Upper lobe of left lung (tissue), 6 donors: ENCODE measurements around the gene GAN. TPM values are rescaled to one million over a fixed set of nuclear protein-coding genes. Genes with fewer than 3 reads are reported as not detected.
A peak's percentile ranks its signal among the peaks of the same experiment; 100 is the strongest.

Experiments
- ATAC-seq, 2 donors: fragments of 200-7000 bp; cut with Tn5 transposase; one replicate each; pipeline ENCODE4 v1.9.1; 2022; ENCODE audit warnings: mild to moderate bottlenecking in 2 of 2, moderate library complexity in 2 of 2; ENCODE audit not compliant: low FRiP score in 2 of 2
- DNase-seq, 2 donors: peaks; one replicate each; pipeline ENCODE4 v3.0.0-alpha.2; 2019 to 2020
- H3K27ac ChIP-seq, 4 donors: fragments of 200-600 bp; sonication (generic); one replicate each; pipeline ENCODE4 v1.5.1; 2016 to 2019
- H3K27me3 ChIP-seq, 4 donors: fragments of 200-600 bp; sonication (generic); one replicate each; pipeline ENCODE4 v1.5.1; 2017 to 2019
- H3K36me3 ChIP-seq, 4 donors: fragments of 200-600 bp; sonication (generic); one replicate each; pipeline ENCODE4 v1.5.1; 2016 to 2019
- H3K4me1 ChIP-seq, 4 donors: fragments of 200-600 bp; sonication (generic); one replicate each; pipeline ENCODE4 v1.5.1; 2018 to 2019
- H3K4me3 ChIP-seq, 4 donors: fragments of 200-600 bp; sonication (generic); one replicate each; pipeline ENCODE4 v1.5.1; 2017 to 2019; ENCODE audit warnings: mild to moderate bottlenecking in 2 of 4, moderate library complexity in 1 of 4
- H3K9me3 ChIP-seq, 4 donors: fragments of 200-600 bp; sonication (generic); one replicate each; pipeline ENCODE4 v1.5.1; 2018 to 2019
- CTCF ChIP-seq, 6 experiments: fragments of 450-650 bp in 4 of 6; fragments of 200-600 bp in 2 of 6; sonication (generic) in 2 of 6; IDR thresholded peaks; one replicate each; pipeline ENCODE4 v1.5.1; 2016 to 2019; ENCODE audit warnings: antibody characterized with exemption in 6 of 6
- EP300 ChIP-seq, 4 donors: sonication (generic); formaldehyde crosslinking; IDR thresholded peaks; one replicate each; pipeline ENCODE4 v1.5.1; 2017; ENCODE audit warnings: antibody characterized with exemption in 4 of 4, control low read depth in 2 of 4
- POLR2A ChIP-seq, 4 donors: fragments of 450-650 bp; IDR thresholded peaks; one replicate each; pipeline ENCODE4 v1.5.1; 2016 to 2017; ENCODE audit warnings: antibody characterized with exemption in 4 of 4, mild to moderate bottlenecking in 2 of 4
- POLR2AphosphoS5 ChIP-seq, 2 donors: sonication (generic); formaldehyde crosslinking; IDR thresholded peaks; one replicate each; pipeline ENCODE4 v1.5.1; 2017; ENCODE audit warnings: antibody characterized with exemption in 2 of 2
- WGBS, 2 donors: methylation state at CpG; one replicate each; pipeline ENCODE4 v1.1.5; 2017 to 2018; 5-methylcytosine and 5-hydroxymethylcytosine counted together
- total RNA-seq, 6 donors: library from RNA; depleted of rRNA in 4 of 6; stranded (reverse); fragments of >200 nt in 4 of 6; gene quantifications; one replicate each; pipeline versions ENCODE4 v1.1.0 to v1.2.1, GENCODE V29; 2016 to 2021
- donor health status: DM: no; HTN: no; CAD: no; lungs with moderate emphysema.
- donor health status: DM: no; HTN: yes; CAD: no; lungs with severe emphysema.

The GAN gene
- total RNA-seq, 6 donors from 2014 or later, result 3.3 to 8.4 (median 5.9) TPM

- no peaks in the 10 kb centered on the region for H3K4me1 ChIP-seq
- 81 to 84% methylated on average over 7 of the region's 7 CpGs for WGBS, 2 donors
- DNase-seq, result no peak
- no peak for TF ChIP-seq POLR2A (IDR thresholded peaks at IDR 0.05)
- no peak for TF ChIP-seq CTCF (IDR thresholded peaks at IDR 0.05)
- TF ChIP-seq EP300 (IDR thresholded peaks at IDR 0.05), result no peak
- no peak for TF ChIP-seq POLR2AphosphoS5 (IDR thresholded peaks at IDR 0.05)
- H3K4me3 ChIP-seq, result no peak overlapping the region
- H3K9me3 ChIP-seq, result no peaks in the 10 kb centered on the region
- no peaks in the 10 kb centered on the region for H3K27me3 ChIP-seq
- no peak for ATAC-seq
- H3K36me3 ChIP-seq, result peaks cover 0 to 24% (median 9%) of the 10 kb centered on the region in 4 donors
- no peak overlapping the region for H3K27ac ChIP-seq
These were observed 62.1 kb downstream of the GAN start for GRCh38 chr16:81376880-81377279.

GRCh38 chr16:81378049-81378448, 63.3 kb downstream of the GAN start:
- WGBS, 2 donors, result 96% methylated on average over 4 of the region's 4 CpGs
- H3K36me3 ChIP-seq, result peaks cover 0 to 21% (median 9%) of the 10 kb centered on the region in 4 donors
- H3K27me3 ChIP-seq, result no peaks in the 10 kb centered on the region
- no peaks in the 10 kb centered on the region for H3K9me3 ChIP-seq
- no peak overlapping the region for H3K4me3 ChIP-seq
- ATAC-seq (no peak), DNase-seq (no peak)
- TF ChIP-seq POLR2AphosphoS5 (IDR thresholded peaks at IDR 0.05) (no peak), EP300 (IDR thresholded peaks at IDR 0.05) (no peak), CTCF (IDR thresholded peaks at IDR 0.05) (no peak), POLR2A (IDR thresholded peaks at IDR 0.05) (no peak)
- no peak overlapping the region for H3K27ac ChIP-seq
- no peaks in the 10 kb centered on the region for H3K4me1 ChIP-seq

GRCh38 chr16:81380932-81381331, 66.2 kb downstream of the GAN start:
- H3K4me1 ChIP-seq, result peaks cover 0 to 8% (median 2%) of the 10 kb centered on the region in 4 donors
- no peak overlapping the region for H3K27ac ChIP-seq
- TF ChIP-seq CTCF (IDR thresholded peaks at IDR 0.05), result no peak
- DNase-seq, result no peak
- no peaks in the 10 kb centered on the region for H3K9me3 ChIP-seq
- H3K27me3 ChIP-seq, result no peaks in the 10 kb centered on the region
- ATAC-seq, result no peak
- no peak overlapping the region for H3K4me3 ChIP-seq
- peaks cover 0 to 21% (median 9%) of the 10 kb centered on the region in 4 donors for H3K36me3 ChIP-seq
- 81 to 82% methylated on average over 2 to 3 of the region's 3 CpGs for WGBS, 2 donors

GRCh38 chr16:81384006-81384405, 69.2 kb downstream of the GAN start:
- Histone ChIP-seq H3K27ac (no peak overlapping the region), H3K27me3 (no peaks in the 10 kb centered on the region), H3K36me3 (peaks cover 0 to 2% (median 0%) of the 10 kb centered on the region in 4 donors), H3K4me1 (peaks cover 0 to 8% (median 2%) of the 10 kb centered on the region in 4 donors), H3K9me3 (no peaks in the 10 kb centered on the region), H3K4me3 (no peak overlapping the region)
- ATAC-seq, result no peak
- no peak for TF ChIP-seq EP300 (IDR thresholded peaks at IDR 0.05)
- TF ChIP-seq POLR2A (IDR thresholded peaks at IDR 0.05), result no peak
- no peak for DNase-seq

GRCh38 chr16:81385031-81385756, 70.4 kb downstream of the GAN start:
- peaks cover 0 to 3% (median 0%) of the 10 kb centered on the region in 4 donors for H3K36me3 ChIP-seq
- ATAC-seq (peak in 1 of 2 donors; percentile 51), DNase-seq (no peak)
- H3K4me1 ChIP-seq, result peaks cover 0 to 8% (median 2%) of the 10 kb centered on the region in 4 donors
- H3K27me3 ChIP-seq, result no peaks in the 10 kb centered on the region
- 83 to 93% methylated on average over 4 of the region's 4 CpGs for WGBS, 2 donors
- H3K27ac ChIP-seq, result peak overlapping the region in 2 of 4 donors; percentile 19 to 55
- TF ChIP-seq EP300 (IDR thresholded peaks at IDR 0.05) (no peak), CTCF (IDR thresholded peaks at IDR 0.05) (no peak), POLR2AphosphoS5 (IDR thresholded peaks at IDR 0.05) (no peak), POLR2A (IDR thresholded peaks at IDR 0.05) (no peak)
- no peak overlapping the region for H3K4me3 ChIP-seq
- no peaks in the 10 kb centered on the region for H3K9me3 ChIP-seq
